OCI-LY1 (cell line): Measurements from ENCODE around the gene FRMD3.

ENCODE experiments used
- H2AFZ ChIP-seq: fragments of 200-600 bp; sonication (generic), shearing (Covaris generic); 2 replicates; pipeline ENCODE4 v1.6.0; 2014; ENCODE audit warnings: antibody characterized with exemption, mild to moderate bottlenecking, low read length
- H3F3A ChIP-seq: fragments of 200-600 bp; sonication (generic), shearing (Covaris generic); 2 replicates; pipeline ENCODE4 v1.6.0; 2014; ENCODE audit warnings: mild to moderate bottlenecking, antibody characterized with exemption, low read length, moderate library complexity; ENCODE audit not compliant: insufficient read depth
- H3K27ac ChIP-seq: fragments of 200-600 bp; sonication (generic); 2 replicates; pipeline ENCODE4 v1.5.1; 2014; ENCODE audit warnings: low read length, mixed run types, mild to moderate bottlenecking, low read depth; ENCODE audit not compliant: poor library complexity, severe bottlenecking
- H3K27me3 ChIP-seq: fragments of 200-600 bp; sonication (generic); 2 replicates; pipeline ENCODE4 v1.6.0; 2014; ENCODE audit warnings: antibody characterized with exemption, mild to moderate bottlenecking, low read length, moderate library complexity; ENCODE audit not compliant: insufficient read depth
- H3K36me3 ChIP-seq: fragments of 200-600 bp; sonication (generic); 2 replicates; pipeline ENCODE4 v1.6.1; 2014; ENCODE audit warnings: mild to moderate bottlenecking, antibody characterized with exemption, low read length, moderate library complexity, mixed read lengths; ENCODE audit not compliant: insufficient read depth
- H3K4me1 ChIP-seq: fragments of 200-600 bp; sonication (generic); 2 replicates; pipeline ENCODE4 v1.5.1; 2014; ENCODE audit warnings: mild to moderate bottlenecking, low read length, moderate library complexity; ENCODE audit not compliant: insufficient read depth, severe bottlenecking
- H3K4me2 ChIP-seq: fragments of 200-600 bp; sonication (generic), shearing (Covaris generic); 2 replicates; pipeline ENCODE4 v1.6.1; 2014; ENCODE audit warnings: low read length
- H3K4me3 ChIP-seq: fragments of 200-600 bp; sonication (generic); 2 replicates; pipeline ENCODE4 v1.5.1; 2014; ENCODE audit warnings: low read length, low read depth, mild to moderate bottlenecking, mixed read lengths; ENCODE audit not compliant: poor library complexity, severe bottlenecking
- H3K79me2 ChIP-seq: fragments of 200-600 bp; shearing (Covaris generic); 2 replicates; pipeline ENCODE4 v1.6.1; 2016; ENCODE audit warnings: mixed run types, low read length, mixed read lengths; ENCODE audit not compliant: insufficient read depth
- H3K9ac ChIP-seq: fragments of 200-600 bp; sonication (generic), shearing (Covaris generic); 2 replicates; pipeline ENCODE4 v1.6.1; 2014; ENCODE audit warnings: mild to moderate bottlenecking, low read length, mixed read lengths
- H3K9me2 ChIP-seq: fragments of 200-600 bp; sonication (generic), shearing (Covaris generic); 2 replicates; pipeline ENCODE4 v1.6.1; 2014; ENCODE audit warnings: low read depth, mild to moderate bottlenecking, low read length, mixed read lengths
- H3K9me3 ChIP-seq: fragments of 200-600 bp; shearing (Covaris generic); 2 replicates; pipeline ENCODE4 v1.6.1; 2014; ENCODE audit warnings: low read length, mixed read lengths
- H4K20me1 ChIP-seq: fragments of 200-600 bp; sonication (generic), shearing (Covaris generic); 2 replicates; pipeline ENCODE4 v1.6.0; 2016; ENCODE audit warnings: mild to moderate bottlenecking, low read length; ENCODE audit not compliant: insufficient read depth
- EZH2 ChIP-seq: fragments of 200-600 bp; sonication (generic), shearing (Covaris generic); IDR thresholded peaks from 2 replicates; pipeline ENCODE4 v1.8.0; 2017; ENCODE audit warnings: borderline replicate concordance, mixed run types, mild to moderate bottlenecking, antibody characterized with exemption, low read length, moderate library complexity, mixed read lengths
- TF ChIP-seq, protein P1 (sequence below): fragments of 200-600 bp; sonication (generic), shearing (Covaris generic); IDR thresholded peaks from 2 replicates; pipeline ENCODE4 v1.5.1; 2017; ENCODE audit warnings: mild to moderate bottlenecking, antibody characterized with exemption, low read length, moderate library complexity, mixed read lengths

The FRMD3 gene

DNA sequence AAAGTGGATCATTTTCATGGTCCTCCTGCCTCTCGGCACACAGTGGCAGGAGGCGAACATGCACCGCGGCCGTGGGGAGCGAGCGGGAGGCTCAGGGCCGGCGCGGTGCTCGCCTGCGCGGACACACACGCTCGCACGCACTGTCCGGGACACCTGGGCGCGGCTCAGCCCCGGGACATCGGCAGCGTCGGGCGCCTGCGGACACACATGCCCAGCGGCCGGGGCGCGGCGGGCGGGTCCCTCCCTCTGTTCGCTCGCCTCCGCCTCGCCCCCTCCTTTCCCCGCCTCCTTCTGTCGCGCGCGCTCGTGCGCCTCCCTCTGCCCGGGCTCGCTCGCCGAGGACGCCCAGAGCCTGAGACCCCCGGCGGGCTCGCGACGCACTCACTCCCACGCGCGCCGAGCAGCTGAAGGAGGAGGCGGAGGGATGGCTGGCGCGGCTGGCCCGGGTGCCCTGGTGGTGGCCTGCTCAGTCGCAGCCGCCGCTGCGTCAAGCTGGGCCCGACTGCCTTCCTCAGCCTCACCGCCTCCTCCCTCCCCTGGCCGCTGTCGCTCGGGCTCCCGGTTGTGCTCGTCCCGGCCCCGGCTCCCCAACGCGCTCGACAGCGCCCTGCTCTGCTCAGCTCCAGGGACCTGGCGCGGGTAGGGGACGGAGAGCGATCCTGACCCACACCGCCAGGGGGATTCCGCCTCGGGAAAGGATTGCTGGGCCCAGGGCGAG is at the start of gene FRMD3:
FRMD3 (minus strand) TSS at position 230 of the 718 bp plus-strand sequence; CDS start at position 60, 170 bp downstream.
- Histone ChIP-seq H3K9ac (no peak within 1 kb of the TSS), H3K9me2 (no peaks in the 10 kb centered on the region), H3K36me3 (no peaks in the 10 kb centered on the region), H3K9me3 (no peaks in the 10 kb centered on the region), H2AFZ (no peak within 1 kb of the TSS), H3K79me2 (no peaks in the 10 kb centered on the region), H3K27ac (no peak within 1 kb of the TSS), H3F3A (no peaks in the 10 kb centered on the region), H3K27me3 (no peaks in the 10 kb centered on the region), H4K20me1 (no peaks in the 10 kb centered on the region), H3K4me2 (no peak within 1 kb of the TSS), H3K4me3 (no peak within 1 kb of the TSS), H3K4me1 (no peaks in the 10 kb centered on the region)
- TF ChIP-seq, protein P1, sequence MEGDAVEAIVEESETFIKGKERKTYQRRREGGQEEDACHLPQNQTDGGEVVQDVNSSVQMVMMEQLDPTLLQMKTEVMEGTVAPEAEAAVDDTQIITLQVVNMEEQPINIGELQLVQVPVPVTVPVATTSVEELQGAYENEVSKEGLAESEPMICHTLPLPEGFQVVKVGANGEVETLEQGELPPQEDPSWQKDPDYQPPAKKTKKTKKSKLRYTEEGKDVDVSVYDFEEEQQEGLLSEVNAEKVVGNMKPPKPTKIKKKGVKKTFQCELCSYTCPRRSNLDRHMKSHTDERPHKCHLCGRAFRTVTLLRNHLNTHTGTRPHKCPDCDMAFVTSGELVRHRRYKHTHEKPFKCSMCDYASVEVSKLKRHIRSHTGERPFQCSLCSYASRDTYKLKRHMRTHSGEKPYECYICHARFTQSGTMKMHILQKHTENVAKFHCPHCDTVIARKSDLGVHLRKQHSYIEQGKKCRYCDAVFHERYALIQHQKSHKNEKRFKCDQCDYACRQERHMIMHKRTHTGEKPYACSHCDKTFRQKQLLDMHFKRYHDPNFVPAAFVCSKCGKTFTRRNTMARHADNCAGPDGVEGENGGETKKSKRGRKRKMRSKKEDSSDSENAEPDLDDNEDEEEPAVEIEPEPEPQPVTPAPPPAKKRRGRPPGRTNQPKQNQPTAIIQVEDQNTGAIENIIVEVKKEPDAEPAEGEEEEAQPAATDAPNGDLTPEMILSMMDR: no peak
- TF ChIP-seq EZH2: no peak

GRCh38 chr9:83584995-83585394 is 46.8 kb upstream of the FRMD3 start:
- Histone ChIP-seq H3K79me2 (no peaks in the 10 kb centered on the region), H3K9me2 (no peaks in the 10 kb centered on the region), H2AFZ (no peak overlapping the region), H3K4me1 (no peaks in the 10 kb centered on the region), H3K27ac (no peak overlapping the region), H3K4me2 (no peak overlapping the region), H3K27me3 (no peaks in the 10 kb centered on the region), H3K36me3 (no peaks in the 10 kb centered on the region), H3K9ac (no peak overlapping the region), H3K9me3 (no peaks in the 10 kb centered on the region), H3F3A (no peaks in the 10 kb centered on the region), H3K4me3 (no peak overlapping the region), H4K20me1 (no peaks in the 10 kb centered on the region)
- TF ChIP-seq, protein P1: no peak
- TF ChIP-seq EZH2: no peak

GRCh38 chr9:83583151-83584014 is 45.2 kb upstream of the FRMD3 start:
- no peak overlapping the region for H3K4me2 ChIP-seq
- H3K27ac ChIP-seq: no peak overlapping the region
- H3F3A ChIP-seq: no peaks in the 10 kb centered on the region
- no peak overlapping the region for H3K4me3 ChIP-seq
- TF ChIP-seq EZH2: no peak
- TF ChIP-seq, protein P1: peak; percentile 60
- no peaks in the 10 kb centered on the region for H3K79me2 ChIP-seq
- no peaks in the 10 kb centered on the region for H3K27me3 ChIP-seq
- no peaks in the 10 kb centered on the region for H3K9me2 ChIP-seq
- no peaks in the 10 kb centered on the region for H3K4me1 ChIP-seq
- H3K9ac ChIP-seq: no peak overlapping the region
- 0 out of 2 replicates have a peak, but pooled peaks cover 4% of the 10 kb centered on the region for H3K9me3 ChIP-seq
- H3K36me3 ChIP-seq: no peaks in the 10 kb centered on the region
- H4K20me1 ChIP-seq: no peaks in the 10 kb centered on the region
- H2AFZ ChIP-seq: no peak overlapping the region
